Placental pericyte (primary cell): ENCODE measurements around the gene HTRA1. TPM values are rescaled to one million over a fixed set of nuclear protein-coding genes. Genes with fewer than 3 reads are reported as not detected.

ENCODE experiments used
- small RNA-seq: library from RNA; depleted of rRNA; stranded (forward); fragments of <200 nt; gene quantifications from one replicate; pipeline ENCODE3, GENCODE V24; 2012; ENCODE audit warnings: low replicate concordance
- total RNA-seq: library from RNA; depleted of rRNA; stranded (reverse); fragments of >200 nt; gene quantifications from 2 replicates; pipeline ENCODE4 v1.2.3, GENCODE V29; 2012

The HTRA1 gene
- total RNA-seq = 14.0 and 73.4 TPM in 2 replicates

GRCh38 chr10:122461367-122461728, at the start of gene HTRA1:
HTRA1 (plus strand) TSS chr10:122461553; CDS start chr10:122461653, 100 bp downstream.

GRCh38 chr10:122454603-122455080, 6.7 kb upstream of the HTRA1 start, which contains the start of gene ARMS2:
ARMS2 (plus strand) TSS chr10:122454653; CDS start chr10:122454728, 75 bp downstream.

GRCh38 chr10:122560279-122560804, 99.0 kb downstream of the HTRA1 start, which contains the start of gene DMBT1:
DMBT1 (plus strand) TSS chr10:122560754; CDS start chr10:122560771, 17 bp downstream.

Small RNA genes lying within 50 kb of the gene (small RNA-seq; reads per million reads assigned to genes)
- not detected for gene MIR3941

Other genes with a start within 250 kb of the HTRA1 start
- not detected in 2 replicates for gene BTBD16, start 190.3 kb upstream of the HTRA1 start, total RNA-seq
- 14.2 and 16.0 TPM in 2 replicates for gene PLEKHA1, start 86.8 kb upstream of the HTRA1 start, total RNA-seq
- not detected in 2 replicates for gene ARMS2, start 6.9 kb upstream of the HTRA1 start, total RNA-seq
- gene DMBT1, start 99.2 kb downstream of the HTRA1 start, total RNA-seq = not detected in 2 replicates
- not detected in 2 replicates for gene C10orf120, start 238.3 kb downstream of the HTRA1 start, total RNA-seq